ENCODE measurements around the gene ZFR2.

The ZFR2 gene

DNA sequence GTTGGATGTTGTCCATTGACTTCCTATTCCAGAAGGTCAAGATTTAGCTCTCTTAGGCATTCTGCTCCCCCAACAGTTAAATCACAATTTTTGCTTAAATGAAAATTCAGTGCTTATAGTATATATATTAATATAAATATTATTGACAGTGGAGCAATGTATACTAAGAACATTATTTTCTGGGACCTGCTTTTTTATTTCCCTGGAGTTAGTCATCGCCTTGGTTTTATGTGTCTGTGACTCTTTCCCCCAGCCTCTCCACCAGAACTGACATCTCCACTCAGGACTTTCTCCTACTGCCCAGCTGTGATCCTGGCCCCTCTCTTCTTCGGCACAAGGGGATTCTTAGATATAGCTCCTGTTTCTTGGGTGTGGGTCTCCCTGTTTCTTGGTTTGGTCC is 72.5 kb downstream of the ZFR2 start:
- FAIRE-seq (no peak), DNase-seq (ENCODE audit: insufficient read length, low spot score) (no peak)

DNA sequence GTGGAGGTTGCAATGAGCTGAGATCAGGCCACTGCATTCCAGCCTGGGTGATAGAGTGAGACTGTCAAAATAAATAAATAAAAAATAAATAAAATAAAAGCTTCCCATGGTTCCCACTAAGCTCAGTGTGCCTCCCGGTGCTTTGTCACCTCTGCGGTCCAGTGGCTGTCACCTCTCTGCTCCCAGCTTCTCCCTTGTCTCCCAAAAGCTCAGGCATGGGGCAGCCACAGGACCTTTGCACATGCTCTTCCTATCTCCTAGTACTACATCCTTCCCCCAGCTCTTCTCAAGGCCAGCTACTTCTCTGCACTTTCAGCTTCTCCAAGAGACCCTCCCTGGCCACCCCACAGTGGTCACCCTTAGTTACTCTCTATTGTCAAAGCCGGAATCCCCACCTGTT is 75.0 kb downstream of the ZFR2 start:
- DNase-seq (ENCODE audit: insufficient read length, low spot score) (no peak), FAIRE-seq (no peak)

DNA sequence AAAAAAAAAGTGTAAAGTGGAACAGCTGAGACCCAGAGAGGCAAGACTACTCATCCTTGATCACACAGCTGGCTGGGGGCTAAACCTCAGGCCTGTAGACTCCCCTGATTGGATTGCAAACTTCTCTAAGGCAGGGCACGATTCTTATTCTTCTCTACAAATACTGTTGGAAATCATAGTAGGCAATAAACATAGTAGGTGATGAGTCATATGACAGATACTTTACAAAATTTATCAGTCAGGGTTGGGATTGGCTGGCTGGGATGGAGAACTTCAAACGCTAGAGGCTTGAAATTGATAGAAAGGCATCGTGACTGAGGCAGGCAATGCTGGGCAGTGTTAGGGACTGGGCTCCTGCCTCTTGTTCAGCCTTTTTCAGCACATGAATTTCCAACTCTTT is 76.7 kb downstream of the ZFR2 start:
- FAIRE-seq (no peak), DNase-seq (ENCODE audit: insufficient read length, low spot score) (no peak)

GRCh38 chr19:3790941-3791340 is 77.9 kb downstream of the ZFR2 start:
- DNase-seq (ENCODE audit: insufficient read length, low spot score) = no peak
- FAIRE-seq = no peak

GRCh38 chr19:3790209-3790734 is 78.6 kb downstream of the ZFR2 start:
- DNase-seq (ENCODE audit: insufficient read length, low spot score) (no peak), FAIRE-seq (no peak)

- no peak for DNase-seq (ENCODE audit: insufficient read length, low spot score)
Measured at GRCh38 chr19:3788996-3789778, 79.7 kb downstream of the ZFR2 start.

DNA sequence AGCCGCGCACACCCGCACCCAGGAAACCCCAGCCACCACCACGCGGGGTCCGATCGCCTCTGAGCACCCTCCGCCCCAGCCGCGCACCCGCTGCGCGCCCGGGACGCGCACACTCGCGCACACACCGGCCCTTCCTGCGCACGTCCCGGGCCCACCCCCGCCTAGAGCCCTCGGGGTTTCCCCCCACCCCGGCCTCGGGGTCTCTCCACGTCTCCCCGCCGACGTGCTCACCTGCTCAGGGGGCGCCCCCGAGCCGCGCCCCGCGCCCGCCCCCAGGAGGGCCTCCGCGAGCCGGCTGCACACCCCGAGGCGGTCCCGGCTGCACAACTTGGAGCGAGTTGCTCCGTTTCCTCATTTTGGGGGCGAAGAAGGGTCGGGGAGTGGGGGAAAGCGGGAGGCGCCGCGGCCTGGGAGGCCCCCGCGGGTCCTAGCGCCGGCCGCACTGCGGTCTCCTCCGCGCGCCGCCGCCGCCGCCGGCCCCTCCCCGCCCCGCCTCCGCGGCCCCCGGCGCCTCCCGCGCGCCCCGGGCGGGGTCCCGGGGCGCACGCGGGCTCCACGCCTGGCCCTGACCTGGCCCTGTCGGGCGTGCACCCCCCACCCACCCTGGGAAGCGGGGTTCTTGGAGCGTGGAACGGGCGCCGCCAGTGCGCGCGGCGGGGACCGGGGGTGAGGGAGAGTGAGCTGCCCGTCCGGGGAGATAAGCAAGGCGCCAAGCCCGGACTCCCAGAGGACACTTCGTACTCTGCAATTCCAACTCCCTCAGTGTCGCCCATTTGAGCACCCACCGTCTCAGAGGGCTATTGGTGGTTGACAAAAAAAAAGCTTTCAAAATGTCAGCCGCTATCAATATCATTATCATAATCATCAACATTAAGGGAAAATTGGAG is 82.7 kb downstream of the ZFR2 start, which contains the start of gene MATK:
MATK (minus strand) TSS at position 444 of the 887 bp plus-strand sequence. CDS start 1,246 bp downstream, outside the sequence.
- DNase-seq (ENCODE audit: insufficient read length, low spot score) (no peak), FAIRE-seq (no peak)

More at GRCh38 chr19:3788996-3789778, 79.7 kb downstream of the ZFR2 start:
- FAIRE-seq = no peak

- DNase-seq (ENCODE audit: insufficient read length, low spot score) (no peak), FAIRE-seq (no peak)
Measured at GRCh38 chr19:3785451-3785937, 83.3 kb downstream of the ZFR2 start.

- DNase-seq (ENCODE audit: insufficient read length, low spot score) (peak; percentile 31), FAIRE-seq (no peak)
Measured at GRCh38 chr19:3784607-3785450, 84.0 kb downstream of the ZFR2 start.

DNA sequence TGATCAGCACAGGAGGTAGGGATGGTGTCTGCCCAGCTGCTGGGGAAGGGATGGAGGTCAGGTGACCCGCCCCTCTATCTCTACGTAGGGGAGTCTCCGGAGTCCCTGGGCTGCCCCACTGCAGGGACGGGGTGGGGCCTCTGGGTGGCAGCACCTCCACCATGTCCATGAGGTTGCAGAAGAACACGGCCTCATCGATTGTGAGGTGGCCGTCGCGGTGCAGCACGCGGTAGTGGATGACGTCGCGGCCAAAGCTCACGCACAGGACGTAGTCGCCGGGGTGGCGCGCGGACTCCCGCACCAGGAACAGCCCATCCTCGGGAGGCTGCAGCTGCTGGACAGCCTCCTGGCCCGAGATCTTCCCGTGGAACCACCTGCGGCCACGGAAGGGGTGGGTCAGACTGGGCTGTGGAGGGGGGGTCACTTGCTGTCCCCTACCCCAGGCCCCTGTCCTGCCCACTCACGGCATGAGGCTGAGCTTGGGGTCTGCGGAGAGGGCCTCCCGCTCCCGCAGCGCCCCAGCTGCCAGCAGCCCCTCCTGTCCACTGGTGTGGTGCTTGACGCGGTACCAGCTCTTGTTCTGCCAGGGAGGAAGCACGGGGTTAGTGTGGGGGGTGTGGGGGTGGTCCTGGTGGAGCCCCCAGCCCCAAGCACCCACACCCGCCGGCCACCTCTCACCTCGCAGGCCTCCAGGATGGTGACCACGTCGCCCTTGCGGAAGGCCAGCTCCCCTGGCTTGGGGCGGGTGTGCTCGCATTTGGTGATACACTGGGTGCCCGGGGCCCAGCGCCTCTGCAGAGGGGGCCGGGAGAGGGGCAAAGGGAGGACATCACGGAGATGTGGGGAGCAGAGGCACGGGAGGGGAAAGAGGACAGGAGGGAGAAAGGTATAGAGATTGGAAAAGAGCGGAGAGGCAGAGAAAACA is 84.9 kb downstream of the ZFR2 start:
- no peak for FAIRE-seq

GRCh38 chr19:3782903-3783302 is 85.9 kb downstream of the ZFR2 start:
- FAIRE-seq = no peak
- no peak for DNase-seq (ENCODE audit: insufficient read length, low spot score)

More for the DNA sequence above, 84.9 kb downstream of the ZFR2 start:
- DNase-seq (ENCODE audit: insufficient read length, low spot score) = no peak

DNA sequence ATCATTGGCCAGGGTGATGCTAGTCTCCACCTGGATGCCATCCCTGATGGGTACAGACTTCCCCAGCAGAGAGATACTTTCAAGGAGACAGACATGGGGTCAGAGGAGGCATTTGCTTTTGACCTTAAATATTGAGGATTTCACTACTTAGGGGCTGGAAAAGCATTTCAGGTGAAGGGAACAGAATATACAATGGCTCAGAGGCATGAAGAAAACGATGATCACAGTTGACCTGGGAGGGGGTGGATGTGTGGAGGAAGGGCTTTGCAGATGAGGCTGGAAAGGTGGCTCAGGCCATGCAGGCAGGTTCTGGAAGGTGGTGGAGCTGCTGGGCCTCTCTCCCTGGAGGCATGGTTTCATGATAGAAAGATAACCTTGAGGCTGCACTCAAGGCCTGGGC is 86.5 kb downstream of the ZFR2 start:
- DNase-seq (ENCODE audit: insufficient read length, low spot score) (no peak), FAIRE-seq (no peak)

DNA sequence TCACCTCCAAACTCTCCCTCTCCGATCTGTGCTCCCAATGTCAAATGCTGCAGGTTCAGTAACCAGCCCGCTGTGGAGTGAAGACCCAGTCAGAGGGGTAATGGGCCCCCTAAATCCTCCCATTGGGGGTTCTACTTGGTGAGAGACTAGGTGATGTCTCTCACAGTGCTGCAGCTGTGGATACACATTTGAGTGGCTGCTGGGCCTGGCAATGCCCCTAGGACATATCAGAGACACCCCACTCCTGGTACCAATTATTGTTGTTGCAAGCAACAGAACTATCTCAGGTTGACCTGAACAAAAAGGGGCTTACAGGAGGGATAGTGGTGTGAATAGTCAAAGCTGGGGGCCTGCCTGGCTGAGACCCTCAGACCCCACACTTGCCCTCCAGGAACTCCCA is 87.2 kb downstream of the ZFR2 start:
- FAIRE-seq = no peak
- DNase-seq (ENCODE audit: insufficient read length, low spot score) = no peak

DNA sequence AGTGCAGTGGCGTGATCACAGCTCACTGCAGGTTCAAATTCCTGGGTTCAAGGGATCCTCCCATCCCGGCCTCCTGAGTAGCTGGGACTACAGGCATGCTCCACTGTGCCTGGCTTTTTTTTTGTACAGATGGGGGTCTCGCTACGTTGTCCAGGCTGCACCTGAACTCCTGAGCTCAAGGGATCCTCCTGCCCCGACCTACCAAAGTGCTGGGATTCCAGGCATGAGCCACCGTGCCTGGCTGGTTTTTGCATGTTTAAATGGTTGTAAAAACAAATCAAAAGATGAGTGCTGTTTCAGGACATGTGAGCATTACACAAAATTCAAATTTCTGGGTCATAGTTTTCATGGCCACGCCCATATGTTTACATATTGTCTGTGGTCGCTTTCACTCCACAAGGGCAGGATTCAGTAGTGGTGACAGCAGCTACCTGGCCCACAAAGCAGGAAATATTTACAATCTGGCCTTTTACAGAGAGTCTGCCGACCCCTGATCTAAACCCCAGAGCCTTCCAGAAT is 88.0 kb downstream of the ZFR2 start:
- DNase-seq (ENCODE audit: insufficient read length, low spot score) = no peak
- no peak for FAIRE-seq

- FAIRE-seq = no peak
- DNase-seq (ENCODE audit: insufficient read length, low spot score) = no peak
Measured at GRCh38 chr19:3778899-3779723, 89.7 kb downstream of the ZFR2 start.

DNA sequence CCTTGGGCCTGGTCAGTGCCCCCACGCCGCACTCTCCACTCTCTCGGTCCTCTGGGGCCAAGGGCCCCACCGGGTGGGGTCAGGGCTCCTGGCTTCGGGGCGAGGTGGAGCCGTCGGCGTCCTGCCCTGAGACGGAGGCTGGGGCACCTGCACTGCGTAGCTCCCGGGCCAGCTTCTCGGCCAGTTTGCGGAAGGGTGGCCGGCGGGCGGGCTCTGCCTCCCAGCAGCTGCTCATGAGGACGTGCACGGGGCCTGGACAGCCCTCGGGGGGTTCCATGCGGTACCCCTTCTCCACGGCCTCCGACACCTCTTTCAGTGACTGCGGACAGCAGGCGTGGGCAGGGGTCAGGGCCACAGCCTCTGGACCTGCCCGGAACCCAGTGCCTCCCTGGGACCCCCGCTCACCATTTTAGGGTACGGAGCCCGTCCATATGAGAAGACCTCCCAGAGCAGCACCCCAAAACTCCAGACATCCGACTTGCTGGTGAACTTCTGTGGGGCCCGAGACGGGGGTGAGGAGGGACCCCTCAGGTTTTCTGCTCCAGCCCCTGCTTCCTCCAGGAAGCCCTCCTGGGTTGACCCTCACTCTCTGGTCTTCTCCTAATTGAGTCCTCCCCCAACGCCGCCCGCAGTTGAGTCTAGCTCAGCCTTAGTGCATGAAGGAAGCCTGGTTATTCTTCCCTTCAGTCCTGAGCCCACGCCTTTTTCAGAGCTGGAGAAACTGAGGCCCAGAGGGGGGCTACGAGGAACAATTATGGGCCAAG is 90.6 kb downstream of the ZFR2 start:
- FAIRE-seq = no peak
- no peak for DNase-seq (ENCODE audit: insufficient read length, low spot score)

DNA sequence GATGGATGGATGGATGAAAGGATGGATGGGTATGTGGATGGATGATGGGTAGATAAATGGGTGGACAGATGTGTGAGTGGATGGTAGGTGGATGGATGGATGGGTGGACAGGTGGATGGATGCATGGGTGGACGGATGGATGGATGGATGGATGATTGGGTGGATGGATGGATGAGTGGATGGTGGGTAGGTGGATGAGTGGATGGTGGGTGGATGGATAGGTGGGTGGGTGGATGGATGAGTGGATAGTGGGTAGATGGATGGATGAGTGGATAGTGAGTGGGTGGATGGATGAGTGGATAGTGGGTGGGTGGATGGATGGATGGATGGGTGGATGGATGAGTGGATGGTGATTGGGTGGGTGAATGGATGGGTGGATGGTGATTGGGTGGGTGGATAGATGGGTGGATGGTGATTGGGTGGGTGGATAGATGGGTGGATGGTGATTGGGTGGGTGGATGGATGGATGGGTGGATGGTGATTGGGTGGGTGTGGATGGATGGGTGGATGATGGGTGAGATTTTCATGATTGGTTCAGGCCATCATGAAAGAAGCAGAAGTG is 92.3 kb downstream of the ZFR2 start:
- FAIRE-seq = no peak
- no peak for DNase-seq (ENCODE audit: insufficient read length, low spot score)
